ENCODE measurements around the gene MAP3K21.

Gene MAP3K21

DNA sequence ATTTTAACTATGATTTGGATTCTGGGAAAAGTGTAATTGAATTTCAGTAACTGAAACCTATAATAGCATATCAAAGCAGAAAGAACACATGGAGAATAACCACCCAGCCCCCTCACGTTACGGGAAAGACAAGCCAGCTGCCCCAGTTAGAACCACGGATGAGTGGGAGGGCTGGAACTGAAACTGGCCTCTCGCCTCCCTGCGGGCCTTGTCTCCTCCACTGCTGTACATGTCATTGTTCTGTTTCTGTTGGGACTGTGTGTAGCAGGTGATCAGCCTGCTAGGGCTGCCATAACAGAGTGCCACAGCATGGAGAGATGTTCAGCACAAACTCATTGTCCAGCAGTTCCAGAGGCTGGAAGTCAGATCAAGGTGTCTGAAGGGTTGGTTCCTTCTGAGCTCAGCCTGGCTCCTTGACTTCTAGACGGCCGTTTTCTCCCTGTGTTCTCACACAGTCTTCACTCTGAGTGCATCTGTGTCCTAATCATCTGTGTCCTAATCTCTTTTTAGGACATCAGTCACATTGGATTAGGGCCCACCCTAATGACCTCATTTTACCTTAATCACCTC is 52.4 kb downstream of the MAP3K21 start:
- no peak overlapping the region for H3K4me3 ChIP-seq (ENCODE audit: low read depth, low read length)
- DNase-seq (ENCODE audit: low read depth): no peak
- TF ChIP-seq, protein P1, sequence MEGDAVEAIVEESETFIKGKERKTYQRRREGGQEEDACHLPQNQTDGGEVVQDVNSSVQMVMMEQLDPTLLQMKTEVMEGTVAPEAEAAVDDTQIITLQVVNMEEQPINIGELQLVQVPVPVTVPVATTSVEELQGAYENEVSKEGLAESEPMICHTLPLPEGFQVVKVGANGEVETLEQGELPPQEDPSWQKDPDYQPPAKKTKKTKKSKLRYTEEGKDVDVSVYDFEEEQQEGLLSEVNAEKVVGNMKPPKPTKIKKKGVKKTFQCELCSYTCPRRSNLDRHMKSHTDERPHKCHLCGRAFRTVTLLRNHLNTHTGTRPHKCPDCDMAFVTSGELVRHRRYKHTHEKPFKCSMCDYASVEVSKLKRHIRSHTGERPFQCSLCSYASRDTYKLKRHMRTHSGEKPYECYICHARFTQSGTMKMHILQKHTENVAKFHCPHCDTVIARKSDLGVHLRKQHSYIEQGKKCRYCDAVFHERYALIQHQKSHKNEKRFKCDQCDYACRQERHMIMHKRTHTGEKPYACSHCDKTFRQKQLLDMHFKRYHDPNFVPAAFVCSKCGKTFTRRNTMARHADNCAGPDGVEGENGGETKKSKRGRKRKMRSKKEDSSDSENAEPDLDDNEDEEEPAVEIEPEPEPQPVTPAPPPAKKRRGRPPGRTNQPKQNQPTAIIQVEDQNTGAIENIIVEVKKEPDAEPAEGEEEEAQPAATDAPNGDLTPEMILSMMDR (IDR thresholded peaks at IDR 0.05; ENCODE audit: low read depth, low read length, missing control alignments): no peak

DNA sequence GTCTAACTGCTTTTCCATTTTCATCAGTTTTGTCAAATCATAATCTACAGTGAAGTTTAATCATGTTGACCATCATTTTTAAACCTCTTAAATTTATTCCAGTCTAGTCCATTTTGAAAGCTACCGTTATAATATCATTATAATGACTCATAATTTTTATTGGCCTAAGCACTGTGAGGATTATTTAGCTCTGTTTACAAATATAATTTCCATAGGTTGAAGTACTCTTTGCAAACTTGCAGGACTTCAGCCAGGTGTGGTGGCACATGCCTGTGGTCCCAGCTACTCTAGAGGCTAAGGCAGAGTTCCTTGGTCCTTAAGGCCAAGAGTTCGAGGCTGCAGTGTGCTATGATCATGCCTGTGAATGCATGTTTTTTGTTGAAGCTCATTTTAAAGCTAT is 54.3 kb downstream of the MAP3K21 start:
- no peak overlapping the region for H3K4me3 ChIP-seq (ENCODE audit: low read depth, low read length)
- DNase-seq (ENCODE audit: low read depth): no peak
- TF ChIP-seq, protein P1 (IDR thresholded peaks at IDR 0.05; ENCODE audit: low read depth, low read length, missing control alignments): no peak

DNA sequence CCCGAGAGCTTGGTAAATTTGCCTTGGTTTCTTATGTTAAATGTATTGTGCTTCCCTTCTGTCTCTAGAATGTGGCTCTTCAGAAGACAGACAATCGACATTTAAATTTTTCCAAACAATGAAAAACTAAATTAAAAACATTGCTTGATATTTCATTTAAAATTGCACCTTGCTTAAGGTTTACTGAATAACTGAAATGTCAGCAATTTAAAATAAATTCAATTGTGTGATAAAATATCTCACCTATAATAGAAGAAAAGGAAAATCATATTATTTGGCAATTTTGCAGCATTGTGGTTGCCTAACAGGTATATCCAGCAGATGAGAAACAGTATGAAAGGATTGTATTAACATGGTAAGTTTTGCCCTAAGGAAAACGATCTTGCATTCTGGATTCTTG is 56.5 kb downstream of the MAP3K21 start:
- TF ChIP-seq, protein P1 (IDR thresholded peaks at IDR 0.05; ENCODE audit: low read depth, low read length, missing control alignments): no peak
- no peak overlapping the region for H3K4me3 ChIP-seq (ENCODE audit: low read depth, low read length)
- no peak for DNase-seq (ENCODE audit: low read depth)

DNA sequence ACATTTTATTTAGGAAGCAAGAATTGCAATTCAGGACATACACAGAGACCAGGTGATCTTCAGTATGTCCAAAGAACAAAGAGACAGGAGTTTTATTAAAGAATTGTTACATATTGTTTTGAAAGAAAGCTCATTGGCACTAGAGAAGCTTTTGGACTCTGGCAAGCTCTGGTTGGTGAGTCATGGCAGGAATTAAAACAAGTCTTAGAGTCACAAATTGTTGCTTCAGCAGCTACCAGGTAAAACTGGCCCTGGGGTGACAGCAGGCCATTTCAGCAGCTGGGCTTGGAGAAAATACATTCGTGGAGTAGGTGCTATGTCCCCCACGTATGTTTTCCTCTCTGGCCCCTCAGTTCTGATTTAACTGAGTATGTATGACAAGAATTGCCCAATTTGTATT is 58.8 kb downstream of the MAP3K21 start:
- TF ChIP-seq, protein P1 (IDR thresholded peaks at IDR 0.05; ENCODE audit: low read depth, low read length, missing control alignments): no peak
- H3K4me3 ChIP-seq (ENCODE audit: low read depth, low read length): no peak overlapping the region
- DNase-seq (ENCODE audit: low read depth): no peak

DNA sequence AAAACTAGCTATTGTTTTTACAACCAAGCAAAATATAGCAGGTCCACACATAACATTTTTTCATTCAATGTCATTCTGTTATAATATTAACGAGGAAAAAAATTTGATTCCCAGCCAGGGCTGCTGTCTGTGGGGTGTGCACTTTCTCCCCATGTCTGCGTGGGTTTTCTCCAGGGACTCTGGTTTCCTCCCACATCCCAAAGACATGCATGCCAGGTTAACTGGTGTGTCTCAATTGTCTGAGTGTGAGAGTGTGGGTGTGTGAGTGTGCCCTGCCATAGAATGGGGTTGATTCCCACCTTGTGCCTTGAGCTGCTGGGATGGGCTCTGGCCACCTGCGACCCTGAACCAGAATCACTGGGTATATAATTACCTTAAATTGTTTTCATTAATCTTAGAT is 60.1 kb downstream of the MAP3K21 start:
- no peak for DNase-seq (ENCODE audit: low read depth)
- no peak overlapping the region for H3K4me3 ChIP-seq (ENCODE audit: low read depth, low read length)
- TF ChIP-seq, protein P1 (IDR thresholded peaks at IDR 0.05; ENCODE audit: low read depth, low read length, missing control alignments): no peak

DNA sequence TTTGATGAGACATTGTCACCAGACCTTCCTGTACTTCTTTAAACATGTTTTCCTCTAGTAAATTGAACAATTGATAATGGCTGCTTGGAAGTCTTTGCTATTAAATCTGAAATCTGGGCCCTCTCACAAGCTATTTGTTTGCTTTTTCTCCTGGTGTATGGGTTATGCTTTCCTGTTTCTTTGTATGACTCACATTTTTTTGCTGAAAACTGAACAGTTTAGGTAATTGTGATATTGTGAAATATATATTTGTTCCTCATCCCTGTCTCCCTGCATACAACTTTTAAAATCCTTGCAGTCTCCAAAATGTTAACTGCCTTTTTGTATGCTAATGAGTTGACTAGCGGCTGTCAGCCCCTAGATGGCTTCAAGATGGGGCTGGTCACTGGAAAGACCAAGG is 61.6 kb downstream of the MAP3K21 start:
- no peak overlapping the region for H3K4me3 ChIP-seq (ENCODE audit: low read depth, low read length)
- TF ChIP-seq, protein P1 (IDR thresholded peaks at IDR 0.05; ENCODE audit: low read depth, low read length, missing control alignments): no peak
- no peak for DNase-seq (ENCODE audit: low read depth)

DNA sequence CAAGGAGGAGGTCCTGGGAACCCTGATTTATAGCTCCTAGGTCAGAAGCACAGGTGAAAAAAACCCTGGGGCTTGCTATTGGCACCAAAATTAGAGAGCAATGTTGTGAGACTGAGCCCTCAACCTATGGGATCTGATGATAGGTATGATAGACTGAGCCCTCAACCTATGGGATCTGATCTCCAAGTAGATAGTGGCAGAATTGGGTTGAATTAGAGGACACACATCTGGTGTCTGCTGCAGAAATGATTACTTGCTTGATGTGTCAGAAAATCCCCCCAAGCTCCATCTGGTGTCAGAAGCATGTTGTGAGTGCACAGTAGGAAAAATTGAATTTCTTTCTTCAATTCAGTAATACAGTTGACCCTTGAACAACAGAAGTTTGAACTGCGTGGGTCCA is 62.4 kb downstream of the MAP3K21 start:
- TF ChIP-seq, protein P1 (IDR thresholded peaks at IDR 0.05; ENCODE audit: low read depth, low read length, missing control alignments): no peak
- no peak overlapping the region for H3K4me3 ChIP-seq (ENCODE audit: low read depth, low read length)
- DNase-seq (ENCODE audit: low read depth): no peak
